ENCODE data around the gene MAMDC4.

GRCh38 chr9:136886610-136887597 lies 34.8 kb downstream of the MAMDC4 start:
- TF ChIP-seq POLR2A (IDR thresholded peaks at IDR 0.05) (no peak), CTCF (IDR thresholded peaks at IDR 0.05) (peak in 1 of 6 experiments; percentile 4)

All from adrenal gland (tissue), 5 donors.